Activated CD8-positive, alpha-beta T cell treated with anti-CD3 and anti-CD28 coated beads for 36 hours (primary cell): ENCODE measurements around the gene TMEM161B. TPM values are rescaled to one million over a fixed set of nuclear protein-coding genes. Genes with fewer than 3 reads are reported as not detected.
A peak's percentile ranks its signal among the peaks of the same experiment; 100 is the strongest.

ENCODE experiments used
- ATAC-seq: fragments of 200-7000 bp; cut with Tn5 transposase; one replicate; pipeline ENCODE4 v1.10.0; 2021; ENCODE audit warnings: mild to moderate bottlenecking, moderate library complexity
- CTCF ChIA-PET: fragments of 350-600 bp; sonication (Branson Sonifier 250); formaldehyde crosslinking; loops from one replicate; lab custom pipeline; 2021; ENCODE audit warnings: antibody characterized with exemption; lab: Charles Lee
- POLR2A ChIA-PET: fragments of 350-600 bp; sonication (Branson Sonifier 250); formaldehyde crosslinking; loops from one replicate; lab custom pipeline; 2021; ENCODE audit warnings: antibody characterized with exemption; lab: Charles Lee
- DNase-seq: peaks from one replicate; pipeline ENCODE4 v3.0.0-alpha.2; 2020
- H3K27ac Mint-ChIP-seq: one replicate; pipeline ENCODE4 v1.8.0; 2021; ENCODE audit warnings: mild to moderate bottlenecking, mixed read lengths
- H3K27me3 Mint-ChIP-seq: one replicate; pipeline ENCODE4 v1.8.0; 2021; ENCODE audit warnings: mixed read lengths
- H3K36me3 Mint-ChIP-seq: one replicate; pipeline ENCODE4 v1.8.0; 2021; ENCODE audit warnings: low read depth, mixed read lengths
- H3K4me1 Mint-ChIP-seq: one replicate; pipeline ENCODE4 v1.8.0; 2021; ENCODE audit warnings: low read depth, mixed read lengths
- H3K4me3 Mint-ChIP-seq: one replicate; pipeline ENCODE4 v1.8.0; 2021; ENCODE audit warnings: mild to moderate bottlenecking, moderate library complexity, mixed read lengths
- H3K9me3 Mint-ChIP-seq: one replicate; pipeline ENCODE4 v1.8.0; 2021; ENCODE audit warnings: mixed read lengths
- CTCF ChIP-seq: fragments of 200-600 bp; IDR thresholded peaks from one replicate; pipeline ENCODE4 v1.8.0; 2022; ENCODE audit warnings: antibody characterized with exemption, mild to moderate bottlenecking
- intact Hi-C: fragments of 100-400 bp; cut with micrococcal nuclease; formaldehyde crosslinking; loops from one replicate; pipeline ENCODE4 v1.10.0; 2022
- total RNA-seq, 2 experiments: library from RNA; stranded (reverse); gene quantifications; one replicate each; pipeline ENCODE4 v1.2.3, GENCODE V29; 2021

TMEM161B gene
- total RNA-seq, 2 experiments from 2014 or later = 20.6 to 21.5 TPM

GRCh38 chr5:88226881-88227450 lies 41.7 kb downstream of the TMEM161B start:
- H3K27ac Mint-ChIP-seq = no peak overlapping the region
- CTCF ChIA-PET = interaction anchor here (1.3 kb wide), 1 partner anchor 8 kb away, joined by 4 read pairs; no protein-coding TSS in a partner anchor
- POLR2A ChIA-PET = no interaction called here
- no peak overlapping the region for H3K4me3 Mint-ChIP-seq
- DNase-seq (no peak), ATAC-seq (no peak)
- H3K36me3 Mint-ChIP-seq = peaks cover 27% of the 10 kb centered on the region
- H3K27me3 Mint-ChIP-seq = no peaks in the 10 kb centered on the region
- H3K4me1 Mint-ChIP-seq = peaks cover 3% of the 10 kb centered on the region
- H3K9me3 Mint-ChIP-seq = no peaks in the 10 kb centered on the region
- no peak for TF ChIP-seq CTCF
- intact Hi-C loops = no loop called here

- intact Hi-C loops = no loop called here
- no peaks in the 10 kb centered on the region for H3K9me3 Mint-ChIP-seq
- H3K27ac Mint-ChIP-seq = peak overlapping the region; percentile 3
- DNase-seq (no peak), ATAC-seq (no peak)
- no peaks in the 10 kb centered on the region for H3K4me1 Mint-ChIP-seq
- TF ChIP-seq CTCF = no peak
- no peaks in the 10 kb centered on the region for H3K27me3 Mint-ChIP-seq
- H3K4me3 Mint-ChIP-seq = no peak overlapping the region
- H3K36me3 Mint-ChIP-seq = peaks cover 50% of the 10 kb centered on the region
- ChIA-PET POLR2A (no interaction called here), CTCF (no interaction called here)
These were observed 54.0 kb downstream of the TMEM161B start for GRCh38 chr5:88214655-88215054.

GRCh38 chr5:88207575-88207974 lies 61.1 kb downstream of the TMEM161B start:
- peaks cover 14% of the 10 kb centered on the region for H3K4me1 Mint-ChIP-seq
- peaks cover 38% of the 10 kb centered on the region for H3K36me3 Mint-ChIP-seq
- ChIA-PET POLR2A (no interaction called here), CTCF (no interaction called here)
- no peak overlapping the region for H3K27ac Mint-ChIP-seq
- H3K9me3 Mint-ChIP-seq = no peaks in the 10 kb centered on the region
- no peaks in the 10 kb centered on the region for H3K27me3 Mint-ChIP-seq
- TF ChIP-seq CTCF = no peak
- H3K4me3 Mint-ChIP-seq = no peak overlapping the region
- DNase-seq (no peak), ATAC-seq (no peak)
- intact Hi-C loops = loop anchor here (10.0 kb wide), 1 partner anchor 47 kb away; no protein-coding TSS in a partner anchor

DNA sequence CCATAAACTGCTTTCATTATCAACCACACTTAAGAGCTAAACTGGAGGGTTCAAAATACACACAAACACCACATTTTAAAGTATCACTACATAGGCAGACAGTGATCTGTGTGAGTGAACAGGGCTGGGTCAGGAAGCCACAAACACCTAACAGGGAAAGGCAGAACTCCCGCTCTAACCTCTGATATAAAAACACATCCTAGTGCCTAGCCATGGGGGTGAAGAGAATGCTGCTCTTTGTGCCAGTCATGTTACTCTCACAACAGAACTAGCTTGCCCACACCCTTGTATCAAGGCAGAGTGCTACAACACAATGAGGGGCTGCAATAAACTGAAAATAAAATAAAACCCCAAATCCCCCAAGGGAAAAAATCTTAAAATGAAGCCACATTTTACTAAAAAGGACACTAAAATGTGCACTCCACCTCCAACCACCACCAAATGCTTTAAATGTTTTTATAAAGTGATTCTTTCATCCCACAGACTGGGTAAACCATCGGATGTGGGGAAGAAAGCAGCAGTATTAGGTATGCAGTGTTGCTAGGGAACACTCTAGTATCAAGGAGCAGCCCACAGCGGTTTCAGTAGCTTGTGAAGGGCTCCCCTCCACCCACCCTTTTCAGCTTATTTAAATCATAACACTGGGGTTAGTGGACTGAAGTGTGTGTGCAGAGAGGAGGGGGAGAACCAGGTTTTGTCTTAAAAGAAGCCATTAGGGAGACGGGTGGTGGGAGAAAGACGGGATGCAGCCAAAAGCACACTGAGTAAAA lies 64.5 kb downstream of the TMEM161B start:
- ChIA-PET POLR2A (interaction anchor here (0.6 kb wide), 1 partner anchor 32 kb away, joined by 3 read pairs; no protein-coding TSS in a partner anchor), CTCF (interaction anchor here (0.6 to 0.8 kb wide), 2 partner anchors 12 to 477 kb away, joined by 3 read pairs; no protein-coding TSS in a partner anchor)
- peaks cover 14% of the 10 kb centered on the region for H3K4me1 Mint-ChIP-seq
- no peak overlapping the region for H3K4me3 Mint-ChIP-seq
- H3K9me3 Mint-ChIP-seq = no peaks in the 10 kb centered on the region
- intact Hi-C loops = loop anchor here (10.0 kb wide), 1 partner anchor 51 kb away; no protein-coding TSS in a partner anchor
- peak; percentile 96 for ATAC-seq
- TF ChIP-seq CTCF = no peak
- no peaks in the 10 kb centered on the region for H3K27me3 Mint-ChIP-seq
- DNase-seq = peak; percentile 68
- peaks cover 41% of the 10 kb centered on the region for H3K36me3 Mint-ChIP-seq
- H3K27ac Mint-ChIP-seq = peak overlapping the region; percentile 86

DNA sequence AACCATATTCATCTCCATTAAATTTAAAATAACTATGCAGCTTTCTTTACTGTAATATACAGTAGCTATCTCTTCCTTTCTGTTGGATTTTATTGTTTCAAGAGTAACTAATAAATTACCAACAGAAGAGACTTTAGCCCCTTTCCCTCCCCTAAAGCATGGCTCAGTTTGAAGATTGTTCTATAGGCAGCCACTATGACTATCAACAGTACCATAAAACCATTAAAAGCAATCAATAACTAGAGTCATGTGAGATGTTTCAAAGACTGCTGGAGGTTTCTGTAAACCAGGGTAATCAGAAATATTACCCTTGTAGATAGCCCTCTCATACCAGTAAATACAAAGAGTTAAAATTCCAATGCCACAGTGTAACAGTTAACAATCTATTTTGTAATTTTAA lies 73.0 kb downstream of the TMEM161B start:
- intact Hi-C loops = no loop called here
- no peak for TF ChIP-seq CTCF
- DNase-seq (no peak), ATAC-seq (no peak)
- ChIA-PET POLR2A (no interaction called here), CTCF (no interaction called here)
- Mint-ChIP-seq H3K9me3 (peaks cover 5% of the 10 kb centered on the region), H3K36me3 (peaks cover 55% of the 10 kb centered on the region), H3K4me3 (no peak overlapping the region), H3K4me1 (peaks cover 3% of the 10 kb centered on the region), H3K27me3 (no peaks in the 10 kb centered on the region), H3K27ac (no peak overlapping the region)
